Adipocyte (in vitro differentiated cells): ENCODE results near the gene PIGS.

Experiments used
- DNase-seq: peaks from one replicate; pipeline ENCODE4 v3.0.0-alpha.2; 2015; ENCODE audit warnings: low read depth
- H3K27me3 ChIP-seq: replicated peaks from 2 replicates; pipeline ENCODE4 v1.7.0; 2013; ENCODE audit warnings: mild to moderate bottlenecking, low read length, moderate library complexity; ENCODE audit not compliant: control insufficient read depth, insufficient read depth
- H3K36me3 ChIP-seq: 2 replicates; pipeline ENCODE4 v1.7.0; 2013; ENCODE audit warnings: low read length, mild to moderate bottlenecking, moderate library complexity; ENCODE audit not compliant: control insufficient read depth, insufficient read depth, severe bottlenecking
- H3K4me1 ChIP-seq: 2 replicates; pipeline ENCODE4 v1.7.0; 2013; ENCODE audit warnings: mild to moderate bottlenecking, low read length, moderate library complexity; ENCODE audit not compliant: control insufficient read depth, insufficient read depth
- H3K4me3 ChIP-seq: 2 replicates; pipeline ENCODE4 v1.7.0; 2013; ENCODE audit warnings: mild to moderate bottlenecking, low read length, moderate library complexity
- H3K9ac ChIP-seq: 2 replicates; pipeline ENCODE4 v1.7.0; 2013; ENCODE audit warnings: mild to moderate bottlenecking, low read length, moderate library complexity
- H3K9me3 ChIP-seq: 2 replicates; pipeline ENCODE4 v1.7.0; 2013; ENCODE audit warnings: mild to moderate bottlenecking, low read length, moderate library complexity; ENCODE audit not compliant: control insufficient read depth

Gene PIGS

DNA sequence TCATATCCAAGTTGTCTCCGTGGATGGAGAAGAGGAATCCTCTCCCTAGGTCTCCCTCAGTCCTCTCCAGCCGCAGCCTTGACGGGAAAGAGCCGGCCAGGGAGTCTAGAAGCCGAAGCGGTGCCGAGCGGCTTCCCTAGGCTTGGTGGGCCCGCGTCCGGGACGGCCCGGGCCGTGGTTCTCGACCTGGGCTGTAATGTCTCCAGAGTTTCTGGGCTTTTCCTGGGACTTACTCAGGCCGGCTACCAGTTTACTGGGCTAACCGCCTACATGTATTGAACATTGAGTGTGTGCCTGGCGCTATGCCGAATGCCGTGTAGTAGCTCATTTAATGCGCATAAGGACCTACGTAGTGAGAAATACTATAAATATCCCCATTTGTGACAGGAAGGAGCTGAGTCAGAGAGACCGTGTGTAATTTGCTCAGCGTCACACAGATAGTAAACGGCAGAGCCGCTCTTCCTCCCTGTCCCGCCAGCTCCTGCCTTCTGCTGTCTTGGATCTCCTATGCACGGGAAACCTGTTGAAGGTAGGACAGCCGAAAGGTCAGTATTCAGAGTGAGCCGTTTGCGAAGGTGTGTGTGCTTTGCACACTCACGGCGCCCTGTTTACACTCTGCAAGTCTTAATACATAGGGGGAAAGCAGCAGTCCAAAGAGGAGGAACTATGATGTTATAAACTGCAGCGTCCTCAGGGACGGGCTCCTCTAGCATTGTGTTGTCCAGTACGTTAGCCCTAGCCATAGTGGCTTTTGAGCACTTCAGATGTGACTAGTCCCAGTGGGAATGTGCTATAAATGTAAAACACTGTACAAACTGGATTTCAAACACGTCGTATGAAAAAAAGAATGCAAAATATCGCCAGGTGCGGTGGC, 28.2 kb upstream of the PIGS start:
- H3K27me3 ChIP-seq, result no peaks in the 10 kb centered on the region
- no peaks in the 10 kb centered on the region for H3K36me3 ChIP-seq
- no peaks in the 10 kb centered on the region for H3K9me3 ChIP-seq
- H3K9ac ChIP-seq, result peak overlapping the region; percentile 78
- H3K4me1 ChIP-seq, result peaks cover 13% of the 10 kb centered on the region
- peak; percentile 85 for DNase-seq
- H3K4me3 ChIP-seq, result peak overlapping the region; percentile 96

DNA sequence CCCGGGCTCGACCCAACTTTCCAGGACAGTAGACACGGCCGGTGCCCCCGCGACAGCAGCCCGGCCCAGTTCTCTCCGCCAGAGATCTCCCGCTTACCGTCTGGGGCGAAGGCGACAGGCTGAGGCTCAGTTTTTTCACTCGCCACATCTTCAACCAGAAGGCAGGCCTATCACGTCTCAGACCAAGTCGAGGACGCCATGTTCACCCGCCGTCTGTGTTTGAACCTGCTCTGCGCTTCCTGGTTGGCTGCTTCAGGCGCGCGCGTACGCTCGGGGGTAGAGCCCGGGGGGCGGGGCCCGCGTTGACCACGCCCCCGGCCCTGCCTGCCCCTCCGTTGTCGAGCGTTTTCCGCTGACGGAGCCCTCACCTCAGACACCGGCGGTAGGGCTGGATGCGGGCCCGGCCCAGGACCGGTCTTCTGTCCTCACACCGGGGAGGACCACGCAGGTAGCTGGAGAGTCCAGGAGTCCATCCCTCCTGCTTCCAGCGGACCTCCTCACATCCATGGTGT, 27.5 kb upstream of the PIGS start, which contains the start of gene SPAG5:
Gene SPAG5, minus strand, starts transcription at position 227 of the 512 bp plus-strand sequence. Its CDS starts 79 bp downstream, at position 148.
- Histone ChIP-seq H3K4me1 (peaks cover 13% of the 10 kb centered on the region), H3K27me3 (no peaks in the 10 kb centered on the region), H3K36me3 (no peaks in the 10 kb centered on the region), H3K4me3 (peak within 1 kb of the TSS; percentile 96), H3K9ac (peak within 1 kb of the TSS; percentile 78), H3K9me3 (no peaks in the 10 kb centered on the region)
- DNase-seq, result peak; percentile 97

DNA sequence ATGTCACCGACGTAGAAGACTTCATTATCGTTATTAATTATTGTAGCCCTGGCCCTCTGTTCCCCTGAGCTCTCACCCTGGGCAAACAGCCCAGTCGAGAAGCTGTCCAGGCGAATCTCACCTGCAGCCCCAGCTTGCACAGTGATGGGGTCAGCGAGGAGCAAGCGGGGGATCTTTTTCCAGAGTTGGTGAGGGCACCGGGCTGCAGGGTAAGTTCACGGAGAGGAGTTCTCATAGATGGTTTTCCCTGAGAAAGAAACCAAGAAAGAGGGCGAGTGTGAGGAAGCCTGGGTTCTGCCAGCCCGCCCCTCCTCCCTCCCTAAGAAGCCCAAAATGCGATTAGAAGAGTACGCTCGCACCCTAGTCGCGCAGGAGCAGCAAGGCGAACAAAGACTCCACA, 27.1 kb upstream of the PIGS start:
- H3K9ac ChIP-seq, result peak overlapping the region; percentile 78
- H3K4me3 ChIP-seq, result peak overlapping the region; percentile 96
- DNase-seq, result peak; percentile 2
- H3K4me1 ChIP-seq, result peaks cover 13% of the 10 kb centered on the region
- H3K27me3 ChIP-seq, result no peaks in the 10 kb centered on the region
- H3K36me3 ChIP-seq, result no peaks in the 10 kb centered on the region
- no peaks in the 10 kb centered on the region for H3K9me3 ChIP-seq

DNA sequence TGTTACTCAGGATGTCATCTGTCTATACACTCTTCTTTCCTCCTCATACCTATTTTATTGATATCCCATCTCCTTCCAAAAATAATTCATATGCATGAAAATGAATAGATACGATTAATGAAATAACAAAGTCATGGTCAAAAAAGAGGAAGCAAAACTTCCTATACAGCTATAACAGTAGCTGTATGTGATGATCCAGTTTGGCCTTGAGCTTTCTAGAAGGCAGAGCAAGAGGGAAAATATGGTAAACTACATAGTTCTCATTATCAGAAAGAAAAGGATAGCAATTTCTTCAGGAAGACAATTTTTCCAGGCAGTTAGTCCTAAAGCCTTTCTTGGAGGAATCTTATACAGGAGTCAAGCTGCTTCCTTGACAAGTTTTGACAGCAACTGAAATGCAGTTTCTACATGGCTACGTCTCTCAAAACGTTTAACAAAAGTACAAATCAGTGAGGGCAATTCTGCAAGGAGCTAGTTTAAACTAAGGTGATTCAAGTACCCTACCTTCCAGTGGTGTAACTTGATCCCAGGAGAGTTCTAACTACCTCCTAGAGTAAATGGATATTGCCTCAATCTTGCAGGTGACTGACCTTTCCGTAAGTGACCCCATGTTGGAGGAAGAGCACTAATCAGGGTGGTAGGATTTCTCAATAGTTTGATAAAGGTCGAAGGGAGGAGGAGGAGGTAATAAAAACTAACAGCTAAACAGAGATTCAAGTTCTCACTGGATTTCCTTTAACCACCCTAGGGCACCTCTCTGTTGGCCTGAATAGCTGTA, 26.5 kb upstream of the PIGS start:
- H3K4me1 ChIP-seq, result peaks cover 13% of the 10 kb centered on the region
- no peak for DNase-seq
- H3K36me3 ChIP-seq, result no peaks in the 10 kb centered on the region
- H3K27me3 ChIP-seq, result no peaks in the 10 kb centered on the region
- no peak overlapping the region for H3K9ac ChIP-seq
- H3K9me3 ChIP-seq, result no peaks in the 10 kb centered on the region
- peak overlapping the region; percentile 96 for H3K4me3 ChIP-seq

DNA sequence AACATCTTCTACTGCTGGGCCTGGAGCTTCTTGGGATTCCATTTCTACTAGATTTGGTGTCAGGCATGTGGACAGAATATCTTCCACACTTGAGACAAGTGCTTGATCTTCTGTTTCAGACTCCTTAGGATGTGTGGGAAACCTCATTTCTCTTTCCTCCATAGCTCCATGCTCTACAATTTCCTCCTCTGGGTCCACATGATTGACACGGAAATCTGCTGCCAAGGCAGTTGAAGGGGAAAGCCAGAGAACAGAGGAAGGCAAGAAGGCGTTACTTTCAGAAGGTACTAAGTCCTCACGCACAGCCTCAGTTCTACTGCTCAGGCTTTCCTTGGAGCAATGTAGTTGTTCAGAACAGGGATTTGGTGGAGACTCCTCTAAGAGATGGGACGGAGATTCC, 20.9 kb upstream of the PIGS start:
- Histone ChIP-seq H3K9ac (no peak overlapping the region), H3K4me1 (no peaks in the 10 kb centered on the region), H3K27me3 (no peaks in the 10 kb centered on the region), H3K9me3 (no peaks in the 10 kb centered on the region), H3K4me3 (no peak overlapping the region), H3K36me3 (no peaks in the 10 kb centered on the region)
- no peak for DNase-seq

DNA sequence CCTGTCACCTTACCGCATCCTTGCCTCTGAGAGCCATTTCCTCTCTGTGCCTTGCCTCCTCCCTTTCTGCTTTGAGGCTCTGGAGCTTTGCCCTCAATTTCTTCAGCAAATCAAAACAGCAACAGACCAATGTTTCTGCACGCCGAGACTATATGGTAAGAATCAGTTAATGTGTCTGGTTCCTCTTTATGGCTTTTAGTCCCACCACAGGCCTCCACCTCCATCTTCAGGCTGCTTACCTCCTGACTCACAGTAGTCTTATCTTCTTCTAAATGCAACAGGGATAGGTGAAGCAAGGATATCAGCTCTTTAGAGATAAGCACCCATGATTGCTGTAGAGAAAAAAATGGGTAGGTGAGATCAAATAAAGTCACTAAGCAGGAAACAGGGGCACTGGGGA, 14.5 kb upstream of the PIGS start:
- no peaks in the 10 kb centered on the region for H3K27me3 ChIP-seq
- no peak for DNase-seq
- H3K9ac ChIP-seq, result no peak overlapping the region
- no peaks in the 10 kb centered on the region for H3K4me1 ChIP-seq
- H3K4me3 ChIP-seq, result no peak overlapping the region
- H3K9me3 ChIP-seq, result no peaks in the 10 kb centered on the region
- peaks cover 28% of the 10 kb centered on the region for H3K36me3 ChIP-seq

DNA sequence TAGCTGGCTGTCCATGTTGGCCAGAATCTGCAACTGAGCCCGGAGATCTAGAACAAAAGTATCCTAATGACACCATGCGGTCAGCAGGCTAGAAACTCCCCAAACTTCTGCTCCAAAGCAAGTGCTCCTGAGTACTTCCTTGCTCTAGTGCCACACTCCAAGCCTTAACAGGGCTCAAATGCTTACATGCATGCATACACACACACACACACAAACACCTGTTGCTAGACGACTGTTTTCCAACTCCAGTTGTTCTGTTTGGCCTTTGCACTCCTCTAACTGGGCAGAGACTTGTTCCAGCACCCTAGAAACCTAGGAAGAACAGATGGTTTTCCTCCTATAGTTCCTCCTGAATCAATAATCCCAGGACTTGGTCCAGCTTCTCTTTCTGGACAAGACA, 13.1 kb upstream of the PIGS start:
- DNase-seq, result no peak
- no peak overlapping the region for H3K4me3 ChIP-seq
- no peaks in the 10 kb centered on the region for H3K27me3 ChIP-seq
- peaks cover 28% of the 10 kb centered on the region for H3K36me3 ChIP-seq
- no peak overlapping the region for H3K9ac ChIP-seq
- H3K9me3 ChIP-seq, result no peaks in the 10 kb centered on the region
- no peaks in the 10 kb centered on the region for H3K4me1 ChIP-seq

DNA sequence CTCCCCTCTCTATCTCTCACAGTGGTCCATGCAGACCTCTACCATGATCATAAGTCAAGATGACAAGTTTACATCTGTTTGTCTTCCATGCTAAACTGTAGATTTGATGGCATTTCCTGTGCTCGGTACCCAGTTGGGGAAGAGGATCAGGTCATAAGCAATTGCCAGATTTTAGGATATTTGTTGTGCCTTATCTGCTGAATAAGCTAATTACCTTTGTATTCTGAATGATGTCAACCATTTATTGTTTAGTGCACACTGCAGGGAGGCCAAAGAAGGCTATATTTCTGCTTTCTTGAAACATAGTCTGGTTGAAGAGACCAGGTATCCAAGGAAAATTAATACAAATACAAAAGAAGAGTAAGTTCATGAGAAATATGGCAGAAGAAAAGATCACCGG, 11.2 kb upstream of the PIGS start:
- no peaks in the 10 kb centered on the region for H3K4me1 ChIP-seq
- no peak overlapping the region for H3K4me3 ChIP-seq
- H3K36me3 ChIP-seq, result peaks cover 31% of the 10 kb centered on the region
- H3K9me3 ChIP-seq, result no peaks in the 10 kb centered on the region
- H3K9ac ChIP-seq, result no peak overlapping the region
- no peak for DNase-seq
- H3K27me3 ChIP-seq, result no peaks in the 10 kb centered on the region

DNA sequence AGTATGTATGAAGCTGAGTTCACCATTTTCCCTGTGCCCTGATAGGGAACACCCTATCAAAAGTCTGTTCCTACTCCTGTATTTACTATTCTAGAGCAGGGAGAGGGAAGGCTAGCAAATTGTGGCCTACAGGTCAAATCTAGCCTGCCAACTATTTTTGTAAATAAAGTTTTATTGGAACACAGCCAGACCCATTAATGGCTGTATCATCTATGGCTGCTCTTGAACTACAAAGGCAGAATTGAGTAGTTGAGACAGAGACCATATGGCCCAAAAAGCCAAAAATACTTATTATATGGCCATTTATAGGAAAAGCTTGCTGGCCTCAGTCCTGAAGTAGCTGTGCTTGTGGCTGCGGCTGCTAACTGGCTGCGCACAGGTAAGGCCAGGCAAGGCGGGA, 9.6 kb upstream of the PIGS start:
- Histone ChIP-seq H3K4me3 (no peak overlapping the region), H3K4me1 (peaks cover 7% of the 10 kb centered on the region), H3K9ac (no peak overlapping the region), H3K27me3 (no peaks in the 10 kb centered on the region), H3K9me3 (no peaks in the 10 kb centered on the region), H3K36me3 (peaks cover 30% of the 10 kb centered on the region)
- DNase-seq, result no peak

DNA sequence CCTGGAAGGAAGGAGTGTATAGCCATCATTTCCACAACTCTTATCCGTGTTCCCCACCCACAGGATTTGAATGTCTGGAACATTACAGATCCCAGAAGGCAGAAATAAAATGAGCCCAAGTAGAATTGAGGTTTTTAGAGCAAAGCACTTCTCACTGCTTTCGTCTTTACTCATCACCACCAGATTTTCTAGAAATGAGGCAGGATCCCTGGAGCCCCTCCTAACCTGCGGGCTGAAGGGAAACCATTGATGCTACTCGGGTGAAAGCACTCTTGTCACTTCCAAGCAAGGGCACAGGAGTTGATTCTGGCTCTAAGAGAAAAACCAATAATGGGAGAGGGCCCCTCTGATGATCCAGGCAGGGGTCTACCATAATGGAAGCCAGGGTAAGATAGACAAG, 8.2 kb upstream of the PIGS start:
- Histone ChIP-seq H3K4me1 (peaks cover 7% of the 10 kb centered on the region), H3K9ac (no peak overlapping the region), H3K36me3 (peaks cover 15% of the 10 kb centered on the region), H3K27me3 (no peaks in the 10 kb centered on the region), H3K4me3 (no peak overlapping the region), H3K9me3 (no peaks in the 10 kb centered on the region)
- DNase-seq, result no peak
